ENCODE data around the gene TPH2.

The TPH2 gene

GRCh38 chr12:71967211-71967610, 28.6 kb downstream of the TPH2 start:
- DNase-seq, result no peak

- DNase-seq, result no peak
Observed at GRCh38 chr12:71969330-71969729, 30.7 kb downstream of the TPH2 start.

GRCh38 chr12:71970031-71970430, 31.4 kb downstream of the TPH2 start:
- DNase-seq, result no peak

- no peak for DNase-seq
Observed at GRCh38 chr12:71972441-71973074, 33.9 kb downstream of the TPH2 start.

GRCh38 chr12:71973687-71974086, 35.0 kb downstream of the TPH2 start:
- no peak for DNase-seq

GRCh38 chr12:71980538-71980937, 41.9 kb downstream of the TPH2 start:
- no peak for DNase-seq

- DNase-seq, result no peak
Observed at GRCh38 chr12:71981149-71981548, 42.5 kb downstream of the TPH2 start.

GRCh38 chr12:71994715-71995114, 56.1 kb downstream of the TPH2 start:
- DNase-seq, result no peak

GRCh38 chr12:71999795-72000194, 61.1 kb downstream of the TPH2 start:
- DNase-seq, result no peak

GRCh38 chr12:72000969-72001648, 62.5 kb downstream of the TPH2 start:
- DNase-seq, result no peak

GRCh38 chr12:72006766-72007165, 68.1 kb downstream of the TPH2 start:
- DNase-seq, result no peak

- DNase-seq, result no peak
Observed at GRCh38 chr12:72010356-72010755, 71.7 kb downstream of the TPH2 start.

GRCh38 chr12:72011374-72011773, 72.7 kb downstream of the TPH2 start:
- no peak for DNase-seq

GRCh38 chr12:72012874-72013273, 74.2 kb downstream of the TPH2 start:
- no peak for DNase-seq

GRCh38 chr12:72015895-72016294, 77.2 kb downstream of the TPH2 start:
- DNase-seq, result no peak

GRCh38 chr12:72017054-72017651, 78.5 kb downstream of the TPH2 start:
- DNase-seq, result peak; percentile 68 to 75

- DNase-seq, result no peak
Observed at GRCh38 chr12:72018036-72018435, 79.4 kb downstream of the TPH2 start.

- no peak for DNase-seq
Observed at GRCh38 chr12:72024613-72025012, 86.0 kb downstream of the TPH2 start.

- DNase-seq, result no peak
Observed at GRCh38 chr12:72025524-72025923, 86.9 kb downstream of the TPH2 start.

GRCh38 chr12:72028966-72029365, 90.3 kb downstream of the TPH2 start:
- DNase-seq, result no peak

GRCh38 chr12:72030277-72030676, 91.6 kb downstream of the TPH2 start:
- no peak for DNase-seq

- DNase-seq, result no peak
Observed at GRCh38 chr12:72031066-72031465, 92.4 kb downstream of the TPH2 start.

- DNase-seq, result no peak
Observed at GRCh38 chr12:72033991-72034390, 95.3 kb downstream of the TPH2 start.

GRCh38 chr12:72035625-72036024, 97.0 kb downstream of the TPH2 start:
- DNase-seq, result no peak

GRCh38 chr12:72036393-72036792, 97.7 kb downstream of the TPH2 start:
- no peak for DNase-seq

Data from activated T-cell treated with anti-CD3 and anti-CD28 coated beads, Interleukin-2, amount 50 U/mL, for 48 hours (primary cell).